A549 (cell line): ENCODE data around the gene NRXN3. TPM values are rescaled to one million over a fixed set of nuclear protein-coding genes. Genes with fewer than 3 reads are reported as not detected.

Experiments
- ATAC-seq, 2 experiments: fragments of 200-7000 bp in 1 of 2; fragments of >200 bp in 1 of 2; cut with Nextera tagmentation in 1 of 2; cut with Tn5 transposase in 1 of 2; 3 replicates each; pipeline versions ENCODE4 v1.8.0 to v1.9.1; 2018 to 2020; ENCODE audit warnings: mild to moderate bottlenecking in 1 of 2, moderate library complexity in 1 of 2
- CTCF ChIA-PET: fragments of 300-600 bp; sonication (Branson Sonifier 250); formaldehyde crosslinking; extraction: SDS; loops from one replicate; lab custom pipeline; 2021; ENCODE audit warnings: antibody characterized with exemption, inconsistent platforms; lab: Yijun Ruan, JAX
- POLR2A ChIA-PET: fragments of 350-600 bp; formaldehyde crosslinking; extraction: SDS; loops from one replicate; lab custom pipeline; 2021; ENCODE audit warnings: antibody characterized with exemption, inconsistent platforms; lab: Yijun Ruan, JAX
- DNase-seq, 2 experiments: peaks; one replicate each; pipeline versions ENCODE4 v3.0.0 to v3.0.0-alpha.2; 2011 to 2016; ENCODE audit warnings: low read depth in 1 of 2, low spot score in 1 of 2
- FAIRE-seq: peaks from 2 replicates; lab custom pipeline; 2011; peaks lifted over from hg19 to GRCh38; lab: Jason Lieb, UNC
- H3K27ac ChIP-seq, 2 experiments: fragments of >200 bp; sonication (Bioruptor Twin); formaldehyde crosslinking; 3 replicates each; pipeline ENCODE4 v1.5.1; 2016 to 2017
- H3K4me1 ChIP-seq: fragments of >200 bp; sonication (Bioruptor Twin); formaldehyde crosslinking; 3 replicates; pipeline ENCODE4 v1.6.1; 2016
- H3K4me2 ChIP-seq: fragments of >200 bp; sonication (Bioruptor Twin); formaldehyde crosslinking; 3 replicates; pipeline ENCODE4 v1.6.1; 2016
- H3K4me3 ChIP-seq: fragments of >200 bp; sonication (Bioruptor Twin); formaldehyde crosslinking; 3 replicates; pipeline ENCODE4 v1.5.1; 2016
- H3K9me3 ChIP-seq: fragments of >200 bp; sonication (Bioruptor Twin); formaldehyde crosslinking; 3 replicates; pipeline ENCODE4 v1.6.1; 2016
- CBX2 ChIP-seq: fragments of 200-600 bp; sonication (generic); IDR thresholded peaks from 2 replicates; pipeline ENCODE4 v1.6.1; 2016; ENCODE audit warnings: low read depth, mild to moderate bottlenecking, borderline replicate concordance
- CEBPB ChIP-seq, 2 experiments: fragments of >200 bp in 1 of 2; sonication (Bioruptor Twin) in 1 of 2; formaldehyde crosslinking in 1 of 2; IDR thresholded peaks; 2 replicates each; pipeline ENCODE4 v1.6.1; 2012 to 2016
- CHD4 ChIP-seq: fragments of 200-600 bp; sonication (generic); IDR thresholded peaks from 2 replicates; pipeline ENCODE4 v1.6.1; 2016; ENCODE audit warnings: antibody characterized with exemption, mild to moderate bottlenecking, borderline replicate concordance
- HEYL ChIP-seq: fragments of 250-450 bp; sonication (Bioruptor Pico); IDR thresholded peaks from 2 replicates; pipeline ENCODE4 v1.8.0; 2021; ENCODE audit warnings: mild to moderate bottlenecking, moderate library complexity
- HOXB5 ChIP-seq: fragments of 250-450 bp; sonication (Bioruptor Pico); IDR thresholded peaks from 2 replicates; pipeline ENCODE4 v1.5.0; 2020; ENCODE audit warnings: mild to moderate bottlenecking, moderate library complexity
- KDM1A ChIP-seq: fragments of 200-600 bp; sonication (generic); IDR thresholded peaks from 2 replicates; pipeline ENCODE4 v1.6.1; 2016; ENCODE audit warnings: low read depth, mild to moderate bottlenecking
- KDM5A ChIP-seq: fragments of 200-600 bp; sonication (generic); IDR thresholded peaks from 2 replicates; pipeline ENCODE4 v1.6.1; 2016; ENCODE audit warnings: antibody characterized with exemption, mild to moderate bottlenecking
- MAFK ChIP-seq: fragments of 450-650 bp; IDR thresholded peaks from 2 replicates; pipeline ENCODE4 v1.6.1; 2014; ENCODE audit not compliant: partially characterized antibody
- NFE2L2 ChIP-seq: fragments of 150-350 bp; conservative IDR thresholded peaks from 2 replicates; pipeline ENCODE4 v1.6.1; 2014; ENCODE audit warnings: low read length
- NPAS2 ChIP-seq: fragments of 250-450 bp; sonication (Bioruptor Pico); IDR thresholded peaks from 2 replicates; pipeline ENCODE4 v1.8.0; 2022; ENCODE audit warnings: mild to moderate bottlenecking, moderate library complexity, borderline replicate concordance
- RAD21 ChIP-seq, 2 experiments: fragments of >200 bp in 1 of 2; sonication (Bioruptor Twin) in 1 of 2; formaldehyde crosslinking in 1 of 2; IDR thresholded peaks in 1 of 2; conservative IDR thresholded peaks in 1 of 2; 2 replicates in 1 of 2; 3 replicates in 1 of 2; pipeline ENCODE4 v1.6.1; 2012 to 2018; ENCODE audit warnings: inconsistent platforms in 1 of 2
- RNF2 ChIP-seq: fragments of 200-600 bp; sonication (generic); IDR thresholded peaks from 2 replicates; pipeline ENCODE4 v1.6.1; 2016; ENCODE audit warnings: low read depth, mild to moderate bottlenecking, antibody characterized with exemption, moderate library complexity, borderline replicate concordance
- TP53 ChIP-seq: fragments of 250-450 bp; sonication (Bioruptor Pico); IDR thresholded peaks from 2 replicates; pipeline ENCODE4 v1.5.0; 2021; ENCODE audit warnings: mild to moderate bottlenecking, moderate library complexity
- ZC3H11A ChIP-seq: fragments of 450-650 bp; IDR thresholded peaks from 2 replicates; pipeline ENCODE4 v1.6.1; 2014; ENCODE audit warnings: antibody characterized with exemption, mild to moderate bottlenecking
- ZNF302 ChIP-seq: fragments of 250-450 bp; sonication (Bioruptor Pico); IDR thresholded peaks from 2 replicates; pipeline ENCODE4 v1.9.0; 2021; ENCODE audit warnings: inconsistent platforms, mild to moderate bottlenecking, moderate library complexity
- WGBS: methylation state at CpG from one replicate; pipeline ENCODE4 v1.1.6; 2017; ENCODE audit errors: missing lambda C conversion rate; 5-methylcytosine and 5-hydroxymethylcytosine counted together
- polyA plus RNA-seq, 4 experiments: library from polyadenylated mRNA; depleted of rRNA in 3 of 4; stranded (reverse); fragments of >200 nt; fragmentation: RNase III in 1 of 4; extraction: RNeasy Plus Mini Kit Qiagen cat#74134 plus additional on column Dnase treatment in 1 of 4; gene quantifications; 2 replicates in 3 of 4; 3 replicates in 1 of 4; pipeline ENCODE4 v1.2.3, GENCODE V29; 2011 to 2017
- TF ChIP-seq, protein P1 (sequence below): IDR thresholded peaks from 2 replicates; pipeline ENCODE4 v1.6.1; 2012
- TF ChIP-seq, protein P2 (sequence below): fragments of 200-600 bp; sonication (generic); IDR thresholded peaks from 2 replicates; pipeline ENCODE4 v1.6.1; 2016; ENCODE audit warnings: antibody characterized with exemption, mild to moderate bottlenecking, moderate library complexity
- TF ChIP-seq, protein P3 (sequence below): IDR thresholded peaks from 2 replicates; pipeline ENCODE4 v1.6.1; 2012; ENCODE audit warnings: low read depth, borderline replicate concordance
- TF ChIP-seq, protein P4 (sequence below): fragments of 250-450 bp; sonication (Bioruptor Pico); IDR thresholded peaks from 2 replicates; pipeline ENCODE4 v1.5.0; 2020; ENCODE audit warnings: low read depth, mild to moderate bottlenecking, moderate library complexity
- TF ChIP-seq, protein P5 (sequence below): fragments of >200 bp; sonication (Bioruptor Twin); formaldehyde crosslinking; IDR thresholded peaks from 3 replicates; pipeline ENCODE4 v1.5.1; 2016

NRXN3 gene
- polyA plus RNA-seq, 2 of the 4 experiments (the other 2 are of a cell fraction): 0.62 to 2.3 TPM

DNA sequence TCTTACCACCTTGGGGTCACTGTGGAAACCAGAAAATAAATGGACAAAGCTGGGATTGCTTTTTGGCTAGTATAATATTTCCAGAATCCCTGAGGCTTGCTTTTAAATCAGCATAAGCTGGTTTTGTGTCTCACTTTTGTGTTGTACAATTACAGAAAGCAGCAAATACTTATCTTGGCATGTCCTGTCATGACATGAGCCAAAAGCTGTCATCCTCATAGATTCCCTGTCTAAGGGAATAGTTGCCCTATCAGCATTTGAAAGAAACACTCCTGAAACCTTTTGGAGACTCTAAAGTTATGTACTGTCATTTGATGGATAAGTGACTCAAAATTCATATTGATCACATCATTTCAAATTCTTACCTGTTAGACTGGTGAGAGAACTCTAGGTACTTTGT lies 987.2 kb downstream of the NRXN3 start:
- ChIA-PET CTCF (no interaction called here), POLR2A (no interaction called here)
- no peak for FAIRE-seq
- Histone ChIP-seq H3K4me2 (no peak overlapping the region), H3K9me3 (no peaks in the 10 kb centered on the region), H3K4me3 (no peak overlapping the region), H3K27ac (no peak overlapping the region), H3K4me1 (no peaks in the 10 kb centered on the region)
- DNase-seq: no peak
- ATAC-seq: no peak
- no peak for TF ChIP-seq CBX2
- no peak for TF ChIP-seq KDM1A
- TF ChIP-seq, protein P1, sequence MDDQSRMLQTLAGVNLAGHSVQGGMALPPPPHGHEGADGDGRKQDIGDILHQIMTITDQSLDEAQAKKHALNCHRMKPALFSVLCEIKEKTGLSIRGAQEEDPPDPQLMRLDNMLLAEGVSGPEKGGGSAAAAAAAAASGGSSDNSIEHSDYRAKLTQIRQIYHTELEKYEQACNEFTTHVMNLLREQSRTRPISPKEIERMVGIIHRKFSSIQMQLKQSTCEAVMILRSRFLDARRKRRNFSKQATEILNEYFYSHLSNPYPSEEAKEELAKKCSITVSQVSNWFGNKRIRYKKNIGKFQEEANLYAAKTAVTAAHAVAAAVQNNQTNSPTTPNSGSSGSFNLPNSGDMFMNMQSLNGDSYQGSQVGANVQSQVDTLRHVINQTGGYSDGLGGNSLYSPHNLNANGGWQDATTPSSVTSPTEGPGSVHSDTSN: no peak
- TF ChIP-seq ZNF302: no peak
- no peak for TF ChIP-seq CEBPB (IDR thresholded peaks at IDR 0.05)
- no peak for TF ChIP-seq RNF2
- TF ChIP-seq NFE2L2: no peak
- TF ChIP-seq NPAS2 (CRISPR knock-in tag): no peak
- TF ChIP-seq RAD21 (conservative IDR thresholded peaks at IDR 0.05 in 1 of 2, IDR thresholded peaks at IDR 0.05 in 1 of 2): no peak

DNA sequence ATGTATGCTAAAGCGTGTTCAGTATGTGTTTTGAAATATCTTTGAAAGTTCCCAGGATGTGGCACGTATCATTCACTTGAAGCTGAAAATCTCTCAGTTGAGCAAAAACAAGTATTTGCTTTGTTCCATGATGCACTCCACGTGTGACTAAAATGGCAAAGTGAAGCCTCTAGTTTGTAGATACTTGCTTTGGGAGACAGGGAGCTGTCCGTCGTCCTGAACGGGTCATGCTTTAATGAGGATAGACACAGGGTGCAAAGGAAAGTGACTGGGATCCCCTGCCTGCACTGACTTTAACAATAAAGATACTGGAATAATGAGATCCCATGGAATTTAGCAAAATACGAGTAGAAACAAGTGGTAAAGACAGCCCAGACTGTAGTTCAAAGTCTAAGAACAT lies 991.4 kb downstream of the NRXN3 start:
- DNase-seq (peak in 1 of 2 experiments; percentile 3), ATAC-seq (no peak), FAIRE-seq (no peak)
- POLR2A ChIA-PET: no interaction called here
- no peak overlapping the region for H3K4me3 ChIP-seq
- 23% methylated on average over 7 of the region's 7 CpGs for WGBS
- H3K27ac ChIP-seq: no peak overlapping the region
- CTCF ChIA-PET: no interaction called here
- TF ChIP-seq HOXB5 (CRISPR knock-in tag) (no peak), RAD21 (conservative IDR thresholded peaks at IDR 0.05 in 1 of 2, IDR thresholded peaks at IDR 0.05 in 1 of 2) (no peak)
- TF ChIP-seq, protein P2, sequence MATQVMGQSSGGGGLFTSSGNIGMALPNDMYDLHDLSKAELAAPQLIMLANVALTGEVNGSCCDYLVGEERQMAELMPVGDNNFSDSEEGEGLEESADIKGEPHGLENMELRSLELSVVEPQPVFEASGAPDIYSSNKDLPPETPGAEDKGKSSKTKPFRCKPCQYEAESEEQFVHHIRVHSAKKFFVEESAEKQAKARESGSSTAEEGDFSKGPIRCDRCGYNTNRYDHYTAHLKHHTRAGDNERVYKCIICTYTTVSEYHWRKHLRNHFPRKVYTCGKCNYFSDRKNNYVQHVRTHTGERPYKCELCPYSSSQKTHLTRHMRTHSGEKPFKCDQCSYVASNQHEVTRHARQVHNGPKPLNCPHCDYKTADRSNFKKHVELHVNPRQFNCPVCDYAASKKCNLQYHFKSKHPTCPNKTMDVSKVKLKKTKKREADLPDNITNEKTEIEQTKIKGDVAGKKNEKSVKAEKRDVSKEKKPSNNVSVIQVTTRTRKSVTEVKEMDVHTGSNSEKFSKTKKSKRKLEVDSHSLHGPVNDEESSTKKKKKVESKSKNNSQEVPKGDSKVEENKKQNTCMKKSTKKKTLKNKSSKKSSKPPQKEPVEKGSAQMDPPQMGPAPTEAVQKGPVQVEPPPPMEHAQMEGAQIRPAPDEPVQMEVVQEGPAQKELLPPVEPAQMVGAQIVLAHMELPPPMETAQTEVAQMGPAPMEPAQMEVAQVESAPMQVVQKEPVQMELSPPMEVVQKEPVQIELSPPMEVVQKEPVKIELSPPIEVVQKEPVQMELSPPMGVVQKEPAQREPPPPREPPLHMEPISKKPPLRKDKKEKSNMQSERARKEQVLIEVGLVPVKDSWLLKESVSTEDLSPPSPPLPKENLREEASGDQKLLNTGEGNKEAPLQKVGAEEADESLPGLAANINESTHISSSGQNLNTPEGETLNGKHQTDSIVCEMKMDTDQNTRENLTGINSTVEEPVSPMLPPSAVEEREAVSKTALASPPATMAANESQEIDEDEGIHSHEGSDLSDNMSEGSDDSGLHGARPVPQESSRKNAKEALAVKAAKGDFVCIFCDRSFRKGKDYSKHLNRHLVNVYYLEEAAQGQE: peak; percentile 69
- H3K4me2 ChIP-seq: no peak overlapping the region
- H3K9me3 ChIP-seq: no peaks in the 10 kb centered on the region
- no peaks in the 10 kb centered on the region for H3K4me1 ChIP-seq

DNA sequence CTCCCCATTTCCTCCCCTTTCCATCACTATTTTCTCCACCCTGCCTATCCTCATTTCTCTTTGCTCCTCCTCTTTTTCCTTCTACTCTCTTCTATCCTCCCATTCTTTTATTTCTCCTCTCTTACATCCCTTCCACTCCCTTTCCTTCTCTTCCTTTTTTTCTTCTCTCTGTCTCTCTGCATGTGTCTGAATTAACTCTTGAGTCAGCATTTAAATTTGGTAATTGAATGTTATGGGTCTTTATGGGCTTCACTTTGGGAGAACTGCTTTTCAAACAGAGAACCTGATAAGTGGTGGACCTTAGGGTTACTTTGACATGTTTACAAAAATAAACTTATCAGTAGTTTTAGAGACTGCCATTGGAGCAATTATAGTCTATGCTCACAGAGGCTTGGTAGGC lies 992.7 kb downstream of the NRXN3 start:
- H3K4me2 ChIP-seq: no peak overlapping the region
- H3K27ac ChIP-seq: no peak overlapping the region
- ChIA-PET CTCF (no interaction called here), POLR2A (no interaction called here)
- no peak for DNase-seq
- TF ChIP-seq MAFK (peak; percentile 60), HEYL (no peak)
- TF ChIP-seq, protein P3, sequence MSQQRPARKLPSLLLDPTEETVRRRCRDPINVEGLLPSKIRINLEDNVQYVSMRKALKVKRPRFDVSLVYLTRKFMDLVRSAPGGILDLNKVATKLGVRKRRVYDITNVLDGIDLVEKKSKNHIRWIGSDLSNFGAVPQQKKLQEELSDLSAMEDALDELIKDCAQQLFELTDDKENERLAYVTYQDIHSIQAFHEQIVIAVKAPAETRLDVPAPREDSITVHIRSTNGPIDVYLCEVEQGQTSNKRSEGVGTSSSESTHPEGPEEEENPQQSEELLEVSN: no peak
- no peaks in the 10 kb centered on the region for H3K4me1 ChIP-seq
- no peaks in the 10 kb centered on the region for H3K9me3 ChIP-seq
- no peak overlapping the region for H3K4me3 ChIP-seq
- ATAC-seq: no peak
- no peak for FAIRE-seq

DNA sequence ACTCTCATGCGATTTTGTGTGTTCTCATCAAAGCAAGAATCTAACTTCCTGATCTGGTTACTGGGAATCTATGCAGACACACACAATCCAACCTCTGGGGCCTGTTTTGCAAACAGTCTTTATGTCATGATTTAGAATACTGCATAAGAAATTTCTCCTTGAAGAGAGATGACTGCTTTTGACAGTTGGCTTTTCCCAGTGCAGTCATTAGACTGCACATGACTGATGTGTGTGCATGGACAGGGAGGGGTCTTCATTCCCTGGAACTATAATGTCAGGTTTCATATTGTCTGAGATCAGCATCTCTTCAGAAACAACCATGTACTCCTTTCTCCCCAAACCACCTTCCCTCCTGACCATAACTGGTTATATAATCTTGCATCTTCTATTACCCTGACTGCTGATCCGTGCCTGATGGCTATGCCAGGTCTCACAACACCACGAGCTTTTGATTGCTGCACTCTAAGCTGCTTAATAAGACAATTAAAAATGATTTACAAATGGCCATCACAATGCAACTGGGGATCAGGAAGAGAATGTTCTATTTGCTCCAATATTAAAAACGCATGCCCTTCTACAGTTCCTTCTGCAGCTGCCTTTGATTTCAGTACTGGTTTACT lies 995.4 kb downstream of the NRXN3 start:
- WGBS: 4% methylated on average over 4 of the region's 4 CpGs
- H3K27ac ChIP-seq: no peak overlapping the region
- TF ChIP-seq, protein P4, sequence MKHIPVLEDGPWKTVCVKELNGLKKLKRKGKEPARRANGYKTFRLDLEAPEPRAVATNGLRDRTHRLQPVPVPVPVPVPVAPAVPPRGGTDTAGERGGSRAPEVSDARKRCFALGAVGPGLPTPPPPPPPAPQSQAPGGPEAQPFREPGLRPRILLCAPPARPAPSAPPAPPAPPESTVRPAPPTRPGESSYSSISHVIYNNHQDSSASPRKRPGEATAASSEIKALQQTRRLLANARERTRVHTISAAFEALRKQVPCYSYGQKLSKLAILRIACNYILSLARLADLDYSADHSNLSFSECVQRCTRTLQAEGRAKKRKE (CRISPR knock-in tag): no peak
- TF ChIP-seq NPAS2 (CRISPR knock-in tag) (no peak), MAFK (no peak), KDM5A (no peak), TP53 (CRISPR knock-in tag) (no peak), ZC3H11A (no peak), CHD4 (no peak), CBX2 (no peak)
- TF ChIP-seq, protein P5, sequence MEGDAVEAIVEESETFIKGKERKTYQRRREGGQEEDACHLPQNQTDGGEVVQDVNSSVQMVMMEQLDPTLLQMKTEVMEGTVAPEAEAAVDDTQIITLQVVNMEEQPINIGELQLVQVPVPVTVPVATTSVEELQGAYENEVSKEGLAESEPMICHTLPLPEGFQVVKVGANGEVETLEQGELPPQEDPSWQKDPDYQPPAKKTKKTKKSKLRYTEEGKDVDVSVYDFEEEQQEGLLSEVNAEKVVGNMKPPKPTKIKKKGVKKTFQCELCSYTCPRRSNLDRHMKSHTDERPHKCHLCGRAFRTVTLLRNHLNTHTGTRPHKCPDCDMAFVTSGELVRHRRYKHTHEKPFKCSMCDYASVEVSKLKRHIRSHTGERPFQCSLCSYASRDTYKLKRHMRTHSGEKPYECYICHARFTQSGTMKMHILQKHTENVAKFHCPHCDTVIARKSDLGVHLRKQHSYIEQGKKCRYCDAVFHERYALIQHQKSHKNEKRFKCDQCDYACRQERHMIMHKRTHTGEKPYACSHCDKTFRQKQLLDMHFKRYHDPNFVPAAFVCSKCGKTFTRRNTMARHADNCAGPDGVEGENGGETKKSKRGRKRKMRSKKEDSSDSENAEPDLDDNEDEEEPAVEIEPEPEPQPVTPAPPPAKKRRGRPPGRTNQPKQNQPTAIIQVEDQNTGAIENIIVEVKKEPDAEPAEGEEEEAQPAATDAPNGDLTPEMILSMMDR: no peak
- no peak for ATAC-seq
- no peak for FAIRE-seq
- H3K4me3 ChIP-seq: no peak overlapping the region
- no peaks in the 10 kb centered on the region for H3K9me3 ChIP-seq
- H3K4me1 ChIP-seq: no peaks in the 10 kb centered on the region
- H3K4me2 ChIP-seq: no peak overlapping the region
- DNase-seq: no peak
- CTCF ChIA-PET: no interaction called here
- POLR2A ChIA-PET: no interaction called here
